Activated CD4-positive, alpha-beta T cell treated with anti-CD3 and anti-CD28 coated beads for 36 hours (primary cell): ENCODE measurements around the gene PLCL2. TPM values are rescaled to one million over a fixed set of nuclear protein-coding genes. Genes with fewer than 3 reads are reported as not detected.
"Not testable (repeated sequence)": the region's sequence is repeated elsewhere in the genome, so short reads cannot be mapped to it uniquely, and the experiment has no call there.

Experiments used
- ATAC-seq: fragments of 200-7000 bp; cut with Tn5 transposase; one replicate; pipeline ENCODE4 v1.10.0; 2021; ENCODE audit warnings: mild to moderate bottlenecking, moderate library complexity
- CTCF ChIA-PET: fragments of 350-600 bp; sonication (Branson Sonifier 250); formaldehyde crosslinking; loops from one replicate; lab custom pipeline; 2021; ENCODE audit warnings: antibody characterized with exemption; lab: Charles Lee
- POLR2A ChIA-PET: fragments of 350-600 bp; sonication (Branson Sonifier 250); formaldehyde crosslinking; loops from one replicate; lab custom pipeline; 2021; ENCODE audit warnings: antibody characterized with exemption, inconsistent platforms; lab: Charles Lee
- DNase-seq: peaks from one replicate; pipeline ENCODE4 v3.0.0-alpha.2; 2020
- H3K27ac Mint-ChIP-seq: one replicate; pipeline ENCODE4 v1.8.0; 2021; ENCODE audit warnings: mixed read lengths
- H3K27me3 Mint-ChIP-seq: one replicate; pipeline ENCODE4 v1.8.0; 2021; ENCODE audit warnings: mixed read lengths
- H3K36me3 Mint-ChIP-seq: one replicate; pipeline ENCODE4 v1.8.0; 2021; ENCODE audit warnings: low read depth, mixed read lengths
- H3K4me1 Mint-ChIP-seq: one replicate; pipeline ENCODE4 v1.8.0; 2021; ENCODE audit warnings: mixed read lengths
- H3K4me3 Mint-ChIP-seq: one replicate; pipeline ENCODE4 v1.8.0; 2021; ENCODE audit warnings: mild to moderate bottlenecking, moderate library complexity, mixed read lengths
- H3K9me3 Mint-ChIP-seq: one replicate; pipeline ENCODE4 v1.8.0; 2021; ENCODE audit warnings: low read depth, mixed read lengths
- intact Hi-C, 2 experiments: fragments of 100-400 bp; cut with DNase I in 1 of 2; cut with micrococcal nuclease in 1 of 2; formaldehyde crosslinking; loops; one replicate each; pipeline versions ENCODE4 v1.14.2 to v1.15.1; 2022 to 2024; cut with DNase I, micrococcal nuclease
- total RNA-seq, 2 experiments: library from RNA; stranded (reverse); gene quantifications; one replicate each; pipeline ENCODE4 v1.2.3, GENCODE V29; 2021

The PLCL2 gene
- total RNA-seq, 2 experiments from 2014 or later, result 12.5 to 15.0 TPM

- intact Hi-C loops, result no loop called here
- POLR2A ChIA-PET, result no interaction called here
- peaks cover 3% of the 10 kb centered on the region for H3K9me3 Mint-ChIP-seq
These were observed 75.4 kb downstream of the PLCL2 start for GRCh38 chr3:16960125-16960524.

GRCh38 chr3:16961621-16962205 is 77.0 kb downstream of the PLCL2 start:
- Mint-ChIP-seq H3K27me3 (no peaks in the 10 kb centered on the region), H3K36me3 (peaks cover 10% of the 10 kb centered on the region), H3K4me3 (no peak overlapping the region), H3K4me1 (peaks cover 21% of the 10 kb centered on the region), H3K27ac (no peak overlapping the region), H3K9me3 (peaks cover 1% of the 10 kb centered on the region)
- CTCF ChIA-PET, result interaction anchor here (0.6 to 1.5 kb wide), 3 partner anchors 40 to 438 kb away, joined by 3 to 4 read pairs (median 3); no protein-coding TSS in a partner anchor
- POLR2A ChIA-PET, result no interaction called here
- ATAC-seq (no peak), DNase-seq (no peak)
- intact Hi-C loops, result no loop called here

More at GRCh38 chr3:16960125-16960524, 75.4 kb downstream of the PLCL2 start:
- Mint-ChIP-seq H3K27ac (no peak overlapping the region), H3K4me3 (no peak overlapping the region), H3K4me1 (peaks cover 21% of the 10 kb centered on the region), H3K27me3 (no peaks in the 10 kb centered on the region), H3K36me3 (peaks cover 6% of the 10 kb centered on the region)
- CTCF ChIA-PET, result interaction anchor here (0.6 to 1.2 kb wide), 4 partner anchors 49 to 319 kb away, joined by 3 to 5 read pairs (median 4); no protein-coding TSS in a partner anchor
- ATAC-seq (no peak), DNase-seq (no peak)

GRCh38 chr3:16975083-16975482 is 90.3 kb downstream of the PLCL2 start:
- Mint-ChIP-seq H3K4me3 (no peak overlapping the region), H3K36me3 (peaks cover 7% of the 10 kb centered on the region), H3K9me3 (peaks cover 8% of the 10 kb centered on the region), H3K27ac (no peak overlapping the region), H3K4me1 (peaks cover 41% of the 10 kb centered on the region), H3K27me3 (no peaks in the 10 kb centered on the region)
- ChIA-PET CTCF (interaction anchor here (0.8 to 1.4 kb wide), 4 partner anchors 9 to 376 kb away, joined by 3 to 4 read pairs (median 3); partner anchors contain the start of gene PLCL2), POLR2A (no interaction called here)
- no peak for DNase-seq
- no peak for ATAC-seq
- intact Hi-C loops, result no loop called here

GRCh38 chr3:16978234-16978920 is 93.6 kb downstream of the PLCL2 start:
- intact Hi-C loops, result no loop called here
- Mint-ChIP-seq H3K27me3 (no peaks in the 10 kb centered on the region), H3K4me3 (no peak overlapping the region), H3K9me3 (peaks cover 3% of the 10 kb centered on the region), H3K27ac (no peak overlapping the region), H3K36me3 (peaks cover 7% of the 10 kb centered on the region), H3K4me1 (peaks cover 37% of the 10 kb centered on the region)
- ATAC-seq (peak; percentile 66), DNase-seq (no peak)
- ChIA-PET POLR2A (no interaction called here), CTCF (interaction anchor here (0.6 kb wide), 1 partner anchor 67 kb away, joined by 3 read pairs; no protein-coding TSS in a partner anchor)

DNA sequence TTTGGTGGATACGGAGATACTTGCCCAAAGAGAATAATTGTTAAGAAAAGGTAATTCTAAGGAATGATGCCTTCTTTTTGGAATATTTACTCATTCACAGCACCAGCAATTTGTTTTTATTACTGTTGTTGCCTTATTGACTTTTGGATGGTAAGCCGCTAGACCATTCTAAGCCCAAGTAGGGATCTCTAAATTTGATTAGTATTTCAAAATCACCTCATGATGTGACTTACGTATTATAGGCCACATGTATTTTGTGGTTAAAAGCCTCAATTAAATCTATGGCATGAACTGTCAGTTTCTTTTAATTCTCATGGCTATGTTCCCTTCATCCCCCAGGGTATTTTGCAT is 94.1 kb downstream of the PLCL2 start:
- intact Hi-C loops, result no loop called here
- DNase-seq, result no peak
- H3K36me3 Mint-ChIP-seq, result peaks cover 7% of the 10 kb centered on the region

DNA sequence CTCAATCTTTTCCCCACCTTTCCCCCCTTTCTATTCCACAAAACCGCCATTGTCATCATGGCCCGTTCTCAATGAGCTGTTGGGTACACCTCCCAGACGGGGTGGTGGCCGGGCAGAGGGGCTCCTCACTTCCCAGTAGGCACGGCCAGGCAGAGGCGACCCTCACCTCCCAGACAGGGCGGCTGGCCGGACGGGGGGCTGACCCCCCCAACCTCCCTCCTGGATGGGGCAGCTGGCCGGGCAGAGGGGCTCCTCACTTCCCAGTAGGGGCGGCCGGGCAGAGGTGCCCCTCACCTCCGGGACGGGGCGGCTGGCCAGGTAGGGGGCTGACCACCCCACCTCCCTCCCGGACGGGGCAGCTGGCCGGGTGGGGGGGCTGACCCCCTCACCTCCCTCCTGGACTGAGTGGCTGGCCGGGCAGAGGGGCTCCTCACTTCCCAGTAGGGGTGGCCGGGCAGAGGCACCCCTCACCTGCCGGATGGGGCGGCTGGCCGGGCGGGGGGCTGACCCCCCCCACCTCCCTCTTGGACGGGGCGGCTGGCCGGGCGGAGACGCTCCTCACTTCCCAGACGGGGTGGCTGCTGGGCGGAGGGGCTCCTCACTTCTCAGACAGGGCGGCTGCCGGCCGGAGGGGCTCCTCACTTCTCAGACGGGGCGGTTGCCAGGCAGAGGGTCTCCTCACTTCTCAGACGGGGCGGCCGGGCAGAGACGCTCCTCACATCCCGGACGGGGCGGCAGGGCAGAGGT is 95.2 kb downstream of the PLCL2 start:
- DNase-seq, H3K27ac Mint-ChIP-seq, CTCF ChIA-PET, H3K9me3 Mint-ChIP-seq, H3K36me3 Mint-ChIP-seq, H3K4me3 Mint-ChIP-seq, H3K27me3 Mint-ChIP-seq, ATAC-seq, POLR2A ChIA-PET, intact Hi-C loops: not testable (repeated sequence)
- peaks cover 25% of the 10 kb centered on the region for H3K4me1 Mint-ChIP-seq

More for the DNA sequence above, 94.1 kb downstream of the PLCL2 start:
- Mint-ChIP-seq H3K4me1 (peaks cover 33% of the 10 kb centered on the region), H3K9me3 (peaks cover 3% of the 10 kb centered on the region), H3K27me3 (no peaks in the 10 kb centered on the region), H3K4me3 (no peak overlapping the region), H3K27ac (no peak overlapping the region)
- ATAC-seq, result no peak
- CTCF ChIA-PET, result interaction anchor here (0.6 kb wide), 1 partner anchor 68 kb away, joined by 3 read pairs; no protein-coding TSS in a partner anchor
- POLR2A ChIA-PET, result no interaction called here

DNA sequence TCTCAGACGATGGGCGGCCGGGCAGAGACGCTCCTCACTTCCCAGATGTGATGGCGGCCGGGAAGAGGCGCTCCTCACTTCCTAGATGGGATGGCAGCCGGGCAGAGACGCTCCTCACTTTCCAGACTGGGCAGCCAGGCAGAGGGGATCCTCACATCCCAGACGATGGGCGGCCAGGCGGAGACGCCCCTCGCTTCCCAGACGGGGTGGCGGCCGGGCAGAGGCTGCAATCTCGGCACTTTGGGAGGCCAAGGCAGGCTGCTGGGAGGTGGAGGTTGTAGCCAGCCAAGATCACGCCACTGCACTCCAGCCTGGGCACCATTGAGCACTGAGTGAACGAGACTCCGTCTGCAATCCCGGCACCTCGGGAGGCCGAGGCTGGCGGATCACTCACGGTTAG is 95.8 kb downstream of the PLCL2 start:
- H3K9me3 Mint-ChIP-seq, H3K36me3 Mint-ChIP-seq, POLR2A ChIA-PET, H3K4me3 Mint-ChIP-seq, CTCF ChIA-PET, DNase-seq, H3K27me3 Mint-ChIP-seq, H3K27ac Mint-ChIP-seq, intact Hi-C loops, ATAC-seq: not testable (repeated sequence)
- peaks cover 26% of the 10 kb centered on the region for H3K4me1 Mint-ChIP-seq

GRCh38 chr3:16982460-16982859 is 97.7 kb downstream of the PLCL2 start:
- H3K9me3 Mint-ChIP-seq, result no peaks in the 10 kb centered on the region
- H3K27me3 Mint-ChIP-seq, result no peaks in the 10 kb centered on the region
- no peak for ATAC-seq
- no peak overlapping the region for H3K4me3 Mint-ChIP-seq
- H3K27ac Mint-ChIP-seq, result no peak overlapping the region
- H3K4me1 Mint-ChIP-seq, result peaks cover 14% of the 10 kb centered on the region
- DNase-seq, result no peak
- intact Hi-C loops, result no loop called here
- POLR2A ChIA-PET, result no interaction called here
- peaks cover 4% of the 10 kb centered on the region for H3K36me3 Mint-ChIP-seq
- CTCF ChIA-PET, result interaction anchor here (0.8 kb wide), 1 partner anchor 11 kb away, joined by 3 read pairs; no protein-coding TSS in a partner anchor

- no peak overlapping the region for H3K4me3 Mint-ChIP-seq
- no peak for ATAC-seq
- H3K9me3 Mint-ChIP-seq, result no peaks in the 10 kb centered on the region
- H3K4me1 Mint-ChIP-seq, result peaks cover 19% of the 10 kb centered on the region
- ChIA-PET POLR2A (no interaction called here), CTCF (interaction anchor here (1.0 to 2.1 kb wide), 2 partner anchors 33 to 102 kb away, joined by 3 to 5 read pairs; no protein-coding TSS in a partner anchor)
- DNase-seq, result no peak
- no peak overlapping the region for H3K27ac Mint-ChIP-seq
- peaks cover 4% of the 10 kb centered on the region for H3K36me3 Mint-ChIP-seq
- H3K27me3 Mint-ChIP-seq, result no peaks in the 10 kb centered on the region
- intact Hi-C loops, result no loop called here
These were observed 100.9 kb downstream of the PLCL2 start for GRCh38 chr3:16985608-16986007.

GRCh38 chr3:16987141-16987540 is 102.4 kb downstream of the PLCL2 start:
- intact Hi-C loops, result no loop called here
- CTCF ChIA-PET, result interaction anchor here (1.0 kb wide), 1 partner anchor 242 kb away, joined by 3 read pairs; no protein-coding TSS in a partner anchor
- Mint-ChIP-seq H3K4me1 (peaks cover 19% of the 10 kb centered on the region), H3K27me3 (no peaks in the 10 kb centered on the region), H3K4me3 (no peak overlapping the region), H3K9me3 (no peaks in the 10 kb centered on the region), H3K36me3 (no peaks in the 10 kb centered on the region), H3K27ac (no peak overlapping the region)
- ATAC-seq (no peak), DNase-seq (no peak)
- POLR2A ChIA-PET, result no interaction called here

DNA sequence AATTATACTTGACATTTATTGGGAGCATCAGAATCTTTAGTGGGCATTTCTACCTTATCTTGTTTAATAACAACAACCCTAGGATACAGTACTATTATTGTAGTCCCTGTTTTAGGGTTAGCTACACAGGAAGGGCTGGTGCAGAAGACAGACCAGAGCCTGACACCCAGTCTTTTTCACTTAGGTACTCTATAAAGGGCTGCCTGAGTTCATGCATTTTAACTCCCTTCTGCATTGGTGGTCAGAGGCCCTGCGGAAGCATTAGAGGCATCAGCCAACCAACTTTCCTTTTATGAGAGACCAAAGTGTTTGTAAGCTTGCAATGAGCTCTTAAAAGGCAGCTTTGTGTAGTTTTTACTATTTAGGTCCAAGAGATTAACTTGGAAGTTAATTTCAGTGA is 105.4 kb downstream of the PLCL2 start:
- H3K4me3 Mint-ChIP-seq, result no peak overlapping the region
- ChIA-PET CTCF (interaction anchor here (0.8 to 0.9 kb wide), 2 partner anchors 47 to 101 kb away, joined by 3 read pairs; no protein-coding TSS in a partner anchor), POLR2A (no interaction called here)
- no peaks in the 10 kb centered on the region for H3K9me3 Mint-ChIP-seq
- intact Hi-C loops, result no loop called here
- peaks cover 44% of the 10 kb centered on the region for H3K4me1 Mint-ChIP-seq
- H3K27me3 Mint-ChIP-seq, result no peaks in the 10 kb centered on the region
- no peak overlapping the region for H3K27ac Mint-ChIP-seq
- DNase-seq (no peak), ATAC-seq (no peak)
- H3K36me3 Mint-ChIP-seq, result no peaks in the 10 kb centered on the region
